Fibroblast of lung (primary cell): ENCODE data around the gene NLRC5. TPM values are rescaled to one million over a fixed set of nuclear protein-coding genes. Genes with fewer than 3 reads are reported as not detected.

Experiments
- DNase-seq, 2 donors: peaks; one replicate each; pipeline versions ENCODE4 v3.0.0 to v3.0.0-alpha.2; 2010; ENCODE audit warnings: low read depth in 2 of 2
- H2AFZ ChIP-seq: 2 replicates; pipeline ENCODE4 v1.5.1; 2012; ENCODE audit warnings: low read length, control low read depth, inconsistent platforms
- H3K27ac ChIP-seq: 2 replicates; pipeline ENCODE4 v1.5.1; 2011; ENCODE audit warnings: low read length, control low read depth; ENCODE audit not compliant: insufficient read depth
- H3K27me3 ChIP-seq: 2 replicates; pipeline ENCODE4 v1.5.1; 2011; ENCODE audit warnings: mild to moderate bottlenecking, low read length; ENCODE audit not compliant: control insufficient read depth, insufficient read depth
- H3K36me3 ChIP-seq: 2 replicates; pipeline ENCODE4 v1.5.1; 2011; ENCODE audit warnings: low read length; ENCODE audit not compliant: control insufficient read depth, insufficient read depth
- H3K4me1 ChIP-seq: 2 replicates; pipeline ENCODE4 v1.5.1; 2011; ENCODE audit warnings: low read length; ENCODE audit not compliant: control insufficient read depth, insufficient read depth; ENCODE audit errors: extremely low read depth
- H3K4me2 ChIP-seq: 2 replicates; pipeline ENCODE4 v1.5.1; 2011; ENCODE audit warnings: low read length, control low read depth; ENCODE audit not compliant: insufficient read depth; ENCODE audit errors: extremely low read depth
- H3K4me3 ChIP-seq, 4 experiments: fragments of 200-600 bp in 1 of 4; sonication (generic) in 1 of 4; replicated peaks in 1 of 4; 2 replicates each; pipeline ENCODE4 v1.5.1; 2011 to 2016; ENCODE audit warnings: low read length in 4 of 4, low read depth in 3 of 4, mild to moderate bottlenecking in 3 of 4, control low read depth in 2 of 4, inconsistent platforms in 1 of 4, mixed read lengths in 1 of 4; ENCODE audit not compliant: insufficient read depth in 1 of 4; ENCODE audit errors: control extremely low read depth in 1 of 4
- H3K79me2 ChIP-seq: 2 replicates; pipeline ENCODE4 v1.5.1; 2012; ENCODE audit warnings: mild to moderate bottlenecking, low read length, inconsistent platforms; ENCODE audit not compliant: control insufficient read depth, insufficient read depth
- H3K9ac ChIP-seq: 2 replicates; pipeline ENCODE4 v1.5.1; 2011; ENCODE audit warnings: mild to moderate bottlenecking, low read length, control low read depth; ENCODE audit not compliant: insufficient read depth
- H3K9me3 ChIP-seq: 2 replicates; pipeline ENCODE4 v1.5.1; 2012; ENCODE audit warnings: low read depth, low read length; ENCODE audit not compliant: control insufficient read depth, insufficient read depth
- H4K20me1 ChIP-seq: 2 replicates; pipeline ENCODE4 v1.5.1; 2011; ENCODE audit warnings: low read length; ENCODE audit not compliant: control insufficient read depth, insufficient read depth; ENCODE audit errors: extremely low read depth
- CTCF ChIP-seq, 2 donors: IDR thresholded peaks in 1 of 2; conservative IDR thresholded peaks in 1 of 2; 1 replicate in 1 of 2; 2 replicates in 1 of 2; pipeline ENCODE4 v1.5.1; 2011 to 2012; ENCODE audit warnings: low read length in 2 of 2, control low read depth in 1 of 2, inconsistent platforms in 1 of 2, low read depth in 1 of 2, mild to moderate bottlenecking in 1 of 2
- EZH2 ChIP-seq: IDR thresholded peaks from 2 replicates; pipeline ENCODE4 v1.5.1; 2012; ENCODE audit warnings: low read length, control low read depth, mild to moderate bottlenecking; ENCODE audit errors: missing control alignments
- polyA plus RNA-seq, 2 donors: library from polyadenylated mRNA; depleted of rRNA in 1 of 2; stranded (reverse) in 1 of 2; unstranded in 1 of 2; fragments of >200 nt; gene quantifications; 2 replicates each; pipeline ENCODE4 v1.2.1, GENCODE V29; 2011 to 2012; ENCODE audit warnings: missing spikeins in 1 of 2
- total RNA-seq: library from RNA; depleted of rRNA; stranded (reverse); fragments of >200 nt; gene quantifications from 2 replicates; pipeline ENCODE4 v1.2.1, GENCODE V29; 2014

The NLRC5 gene
- total and polyA plus RNA-seq, 2 donors (not counting 1 experiment from before 2014, with no cell fraction given): 22.2 to 43.6 TPM

GRCh38 chr16:56993204-56993603, 3.8 kb downstream of the NLRC5 start:
- H3K27ac ChIP-seq: no peak overlapping the region
- no peak overlapping the region for H2AFZ ChIP-seq
- no peak overlapping the region for H3K4me3 ChIP-seq
- H3K27me3 ChIP-seq: no peaks in the 10 kb centered on the region
- H3K4me1 ChIP-seq: peaks cover 8% of the 10 kb centered on the region
- no peak overlapping the region for H3K4me2 ChIP-seq
- peak in 1 of 2 donors; percentile 55 for DNase-seq
- no peak for TF ChIP-seq CTCF (conservative IDR thresholded peaks at IDR 0.05 in 1 of 2, IDR thresholded peaks at IDR 0.05 in 1 of 2; ENCODE audit: low read depth in 1 of 2, low read length in 2 of 2)
- no peak for TF ChIP-seq EZH2
- peaks cover 67% of the 10 kb centered on the region for H3K79me2 ChIP-seq
- H3K9ac ChIP-seq: no peak overlapping the region
- no peaks in the 10 kb centered on the region for H3K9me3 ChIP-seq
- H3K36me3 ChIP-seq: peaks cover 3% of the 10 kb centered on the region
- H4K20me1 ChIP-seq: no peaks in the 10 kb centered on the region

GRCh38 chr16:56994311-56994710, 5.0 kb downstream of the NLRC5 start:
- Histone ChIP-seq H3K79me2 (peaks cover 72% of the 10 kb centered on the region), H3K4me2 (no peak overlapping the region), H4K20me1 (no peaks in the 10 kb centered on the region), H3K27ac (no peak overlapping the region), H3K27me3 (no peaks in the 10 kb centered on the region), H3K9ac (no peak overlapping the region), H3K36me3 (peaks cover 3% of the 10 kb centered on the region), H3K4me1 (peaks cover 10% of the 10 kb centered on the region), H3K9me3 (no peaks in the 10 kb centered on the region), H3K4me3 (no peak overlapping the region), H2AFZ (no peak overlapping the region)
- no peak for TF ChIP-seq EZH2
- no peak for TF ChIP-seq CTCF (conservative IDR thresholded peaks at IDR 0.05 in 1 of 2, IDR thresholded peaks at IDR 0.05 in 1 of 2; ENCODE audit: low read depth in 1 of 2, low read length in 2 of 2)
- DNase-seq: no peak

GRCh38 chr16:56995136-56995805, 5.9 kb downstream of the NLRC5 start:
- Histone ChIP-seq H3K9ac (no peak overlapping the region), H3K4me1 (peaks cover 20% of the 10 kb centered on the region), H3K79me2 (peaks cover 71% of the 10 kb centered on the region), H3K27me3 (no peaks in the 10 kb centered on the region), H3K27ac (no peak overlapping the region), H3K36me3 (peaks cover 3% of the 10 kb centered on the region), H2AFZ (no peak overlapping the region), H3K9me3 (no peaks in the 10 kb centered on the region), H3K4me2 (no peak overlapping the region), H4K20me1 (no peaks in the 10 kb centered on the region), H3K4me3 (no peak overlapping the region)
- no peak for TF ChIP-seq EZH2
- TF ChIP-seq CTCF (conservative IDR thresholded peaks at IDR 0.05 in 1 of 2, IDR thresholded peaks at IDR 0.05 in 1 of 2; ENCODE audit: low read depth in 1 of 2, low read length in 2 of 2): no peak
- no peak for DNase-seq
